ENCODE results near the gene PFDN6. TPM values are rescaled to one million over a fixed set of nuclear protein-coding genes. Genes with fewer than 3 reads are reported as not detected.

PFDN6 gene
- total RNA-seq, 1 donor, result 21.7 TPM

- peak overlapping the region; percentile 58 for H3K4me3 ChIP-seq (ENCODE audit: low read depth, low read length)
- TF ChIP-seq, protein P1, sequence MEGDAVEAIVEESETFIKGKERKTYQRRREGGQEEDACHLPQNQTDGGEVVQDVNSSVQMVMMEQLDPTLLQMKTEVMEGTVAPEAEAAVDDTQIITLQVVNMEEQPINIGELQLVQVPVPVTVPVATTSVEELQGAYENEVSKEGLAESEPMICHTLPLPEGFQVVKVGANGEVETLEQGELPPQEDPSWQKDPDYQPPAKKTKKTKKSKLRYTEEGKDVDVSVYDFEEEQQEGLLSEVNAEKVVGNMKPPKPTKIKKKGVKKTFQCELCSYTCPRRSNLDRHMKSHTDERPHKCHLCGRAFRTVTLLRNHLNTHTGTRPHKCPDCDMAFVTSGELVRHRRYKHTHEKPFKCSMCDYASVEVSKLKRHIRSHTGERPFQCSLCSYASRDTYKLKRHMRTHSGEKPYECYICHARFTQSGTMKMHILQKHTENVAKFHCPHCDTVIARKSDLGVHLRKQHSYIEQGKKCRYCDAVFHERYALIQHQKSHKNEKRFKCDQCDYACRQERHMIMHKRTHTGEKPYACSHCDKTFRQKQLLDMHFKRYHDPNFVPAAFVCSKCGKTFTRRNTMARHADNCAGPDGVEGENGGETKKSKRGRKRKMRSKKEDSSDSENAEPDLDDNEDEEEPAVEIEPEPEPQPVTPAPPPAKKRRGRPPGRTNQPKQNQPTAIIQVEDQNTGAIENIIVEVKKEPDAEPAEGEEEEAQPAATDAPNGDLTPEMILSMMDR (IDR thresholded peaks at IDR 0.05; ENCODE audit: insufficient read depth, low read length), result no peak
- no peak for DNase-seq (ENCODE audit: low read depth)
These were observed 29.1 kb downstream of the PFDN6 start for GRCh38 chr6:33318426-33319073.

DNA sequence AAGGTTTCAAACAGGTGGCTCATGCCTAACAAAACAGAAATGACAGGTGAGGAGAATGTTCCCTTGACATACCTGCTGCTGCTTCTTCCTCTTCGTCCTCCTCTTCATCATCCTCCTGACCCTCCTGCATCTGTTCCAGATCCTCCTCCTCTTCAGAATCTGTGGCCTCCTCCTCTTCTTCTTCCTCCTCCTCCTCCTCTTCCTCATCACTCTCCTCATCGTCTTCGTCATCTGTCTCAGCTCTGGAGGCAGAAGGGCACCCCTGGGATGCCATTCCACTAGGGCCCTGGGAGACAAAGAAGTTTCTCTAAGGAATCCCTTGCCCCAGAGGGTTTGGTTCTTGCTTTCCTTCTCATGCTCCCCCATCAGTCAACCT is 30.5 kb downstream of the PFDN6 start:
- TF ChIP-seq, protein P1 (IDR thresholded peaks at IDR 0.05; ENCODE audit: insufficient read depth, low read length), result no peak
- no peak for DNase-seq (ENCODE audit: low read depth)
- H3K4me3 ChIP-seq (ENCODE audit: low read depth, low read length), result peak overlapping the region; percentile 55

- peak; percentile 96 for DNase-seq (ENCODE audit: low read depth)
- TF ChIP-seq, protein P1 (IDR thresholded peaks at IDR 0.05; ENCODE audit: insufficient read depth, low read length), result no peak
- H3K4me3 ChIP-seq (ENCODE audit: low read depth, low read length), result peak overlapping the region; percentile 84
These were observed 31.1 kb downstream of the PFDN6 start for GRCh38 chr6:33320315-33321181.

DNA sequence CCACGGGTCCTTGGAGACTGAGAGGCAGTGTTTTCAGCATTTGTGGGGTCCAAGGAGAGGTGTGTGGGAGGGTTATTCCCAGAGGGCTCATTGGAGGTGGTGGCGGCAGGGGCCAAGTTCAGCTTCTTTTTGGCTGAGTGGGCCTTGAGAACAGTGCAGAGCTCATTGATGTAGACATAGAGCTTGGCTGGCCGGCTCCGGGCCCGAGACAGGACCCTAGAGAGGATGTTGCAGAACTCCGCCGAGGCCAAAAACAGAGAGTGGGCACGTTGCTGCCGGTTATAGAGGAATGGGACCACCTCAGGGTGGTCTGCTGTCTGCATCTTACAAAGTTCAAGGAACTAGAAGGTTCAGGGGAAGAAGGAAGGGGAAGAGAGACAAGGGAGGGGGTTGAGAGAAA is 31.8 kb downstream of the PFDN6 start:
- TF ChIP-seq, protein P1 (IDR thresholded peaks at IDR 0.05; ENCODE audit: insufficient read depth, low read length), result no peak
- H3K4me3 ChIP-seq (ENCODE audit: low read depth, low read length), result peak overlapping the region; percentile 84
- DNase-seq (ENCODE audit: low read depth), result no peak

- DNase-seq (ENCODE audit: low read depth), result no peak
- peak overlapping the region; percentile 84 for H3K4me3 ChIP-seq (ENCODE audit: low read depth, low read length)
- TF ChIP-seq, protein P1 (IDR thresholded peaks at IDR 0.05; ENCODE audit: insufficient read depth, low read length), result no peak
These were observed 34.2 kb downstream of the PFDN6 start for GRCh38 chr6:33323623-33323948.

DNA sequence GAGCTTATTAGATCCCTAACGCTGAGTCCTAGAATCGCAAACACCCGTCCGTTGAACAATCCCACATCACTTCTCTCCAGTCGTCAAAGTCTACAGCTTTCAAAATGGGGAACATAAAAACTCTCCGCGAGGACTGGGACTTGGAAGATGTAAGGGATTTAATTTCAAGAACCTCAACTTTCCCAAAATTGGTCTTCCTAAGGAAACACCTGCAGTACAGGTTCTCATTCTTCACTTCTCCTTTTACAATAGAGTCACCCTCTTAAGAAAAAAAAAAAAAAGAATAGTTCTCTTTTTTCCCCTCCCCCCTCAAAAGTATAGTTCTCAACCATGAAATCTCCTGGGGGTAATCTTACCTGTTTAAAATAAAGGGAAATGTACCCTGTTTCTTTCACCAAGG is 34.7 kb downstream of the PFDN6 start:
- H3K4me3 ChIP-seq (ENCODE audit: low read depth, low read length), result peak overlapping the region; percentile 84
- TF ChIP-seq, protein P1 (IDR thresholded peaks at IDR 0.05; ENCODE audit: insufficient read depth, low read length), result no peak
- no peak for DNase-seq (ENCODE audit: low read depth)

Measured in fibroblast of the aortic adventitia (primary cell).